ENCODE results near the gene LRRC46. TPM values are rescaled to one million over a fixed set of nuclear protein-coding genes. Genes with fewer than 3 reads are reported as not detected.

Gene LRRC46
- total and polyA plus RNA-seq, 2 experiments from 2014 or later = 1.9 TPM; not detected in 1

DNA sequence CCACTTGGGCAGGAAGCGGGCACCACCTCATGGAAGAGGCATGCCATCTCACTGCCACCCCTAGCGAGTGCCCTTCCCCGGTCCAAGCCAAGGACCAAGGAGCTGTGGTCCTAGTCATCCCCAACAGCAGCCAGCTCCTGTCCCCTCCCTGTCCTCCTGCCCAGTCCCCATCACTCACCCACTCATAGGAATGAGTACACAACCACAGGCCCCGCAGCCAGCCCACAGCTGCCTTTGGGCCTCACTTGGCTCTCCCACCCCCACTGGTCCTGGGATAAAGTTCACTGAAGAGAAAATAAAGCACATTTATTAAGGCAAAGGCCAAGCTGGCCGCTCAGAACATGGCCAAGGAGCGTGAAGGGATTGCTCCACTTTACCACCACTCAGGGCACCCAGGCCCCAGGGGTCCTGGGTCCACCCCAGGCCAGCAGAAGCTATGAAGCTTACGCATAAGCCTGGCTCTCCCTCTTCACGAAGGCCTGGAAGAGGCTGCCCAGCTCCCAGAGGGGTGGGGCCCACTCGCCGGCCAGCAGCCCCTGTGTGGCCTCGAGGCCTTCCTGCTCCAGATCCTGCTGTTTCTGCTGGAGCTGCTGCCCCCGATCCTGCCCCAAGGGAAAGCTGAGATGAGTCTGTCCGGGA, 6.0 kb downstream of the LRRC46 start:
- no peak overlapping the region for H3K27ac ChIP-seq
- no peaks in the 10 kb centered on the region for H3K27me3 ChIP-seq
- DNase-seq (ENCODE audit: low read depth in 1 of 2, low spot score in 1 of 2) = no peak
- TF ChIP-seq, protein P1, sequence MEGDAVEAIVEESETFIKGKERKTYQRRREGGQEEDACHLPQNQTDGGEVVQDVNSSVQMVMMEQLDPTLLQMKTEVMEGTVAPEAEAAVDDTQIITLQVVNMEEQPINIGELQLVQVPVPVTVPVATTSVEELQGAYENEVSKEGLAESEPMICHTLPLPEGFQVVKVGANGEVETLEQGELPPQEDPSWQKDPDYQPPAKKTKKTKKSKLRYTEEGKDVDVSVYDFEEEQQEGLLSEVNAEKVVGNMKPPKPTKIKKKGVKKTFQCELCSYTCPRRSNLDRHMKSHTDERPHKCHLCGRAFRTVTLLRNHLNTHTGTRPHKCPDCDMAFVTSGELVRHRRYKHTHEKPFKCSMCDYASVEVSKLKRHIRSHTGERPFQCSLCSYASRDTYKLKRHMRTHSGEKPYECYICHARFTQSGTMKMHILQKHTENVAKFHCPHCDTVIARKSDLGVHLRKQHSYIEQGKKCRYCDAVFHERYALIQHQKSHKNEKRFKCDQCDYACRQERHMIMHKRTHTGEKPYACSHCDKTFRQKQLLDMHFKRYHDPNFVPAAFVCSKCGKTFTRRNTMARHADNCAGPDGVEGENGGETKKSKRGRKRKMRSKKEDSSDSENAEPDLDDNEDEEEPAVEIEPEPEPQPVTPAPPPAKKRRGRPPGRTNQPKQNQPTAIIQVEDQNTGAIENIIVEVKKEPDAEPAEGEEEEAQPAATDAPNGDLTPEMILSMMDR (IDR thresholded peaks at IDR 0.05; ENCODE audit: low read depth, low read length) = no peak
- no peaks in the 10 kb centered on the region for H3K9me3 ChIP-seq (ENCODE audit: low read depth)
- no peak overlapping the region for H3K4me3 ChIP-seq
- peaks cover 3% of the 10 kb centered on the region for H3K36me3 ChIP-seq
- H3K4me1 ChIP-seq (ENCODE audit: low read depth) = peaks cover 8% of the 10 kb centered on the region

DNA sequence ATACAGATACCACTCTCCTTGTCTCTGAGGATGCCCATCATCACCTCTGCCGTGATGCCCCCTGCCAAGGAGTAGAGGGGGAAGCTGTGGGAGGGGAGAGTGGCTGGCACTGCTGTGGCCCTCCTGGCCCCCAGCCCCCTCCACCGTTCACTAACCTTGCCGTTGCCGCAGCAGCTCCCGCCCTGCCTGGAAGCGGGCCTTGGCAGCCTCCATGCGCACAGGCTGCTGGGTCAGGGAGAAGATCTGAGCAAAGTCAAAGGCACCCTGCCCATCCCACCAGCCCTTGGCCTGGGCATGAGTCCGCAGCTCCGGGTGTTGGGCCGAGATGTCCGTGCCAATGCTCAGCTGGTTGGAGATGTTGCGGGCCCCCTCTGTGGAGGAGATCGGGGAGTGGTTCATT, 7.2 kb downstream of the LRRC46 start:
- Histone ChIP-seq H3K27ac (no peak overlapping the region), H3K4me1 (ENCODE audit: low read depth) (peaks cover 12% of the 10 kb centered on the region), H3K27me3 (no peaks in the 10 kb centered on the region), H3K36me3 (peaks cover 3% of the 10 kb centered on the region), H3K9me3 (ENCODE audit: low read depth) (no peaks in the 10 kb centered on the region), H3K4me3 (no peak overlapping the region)
- DNase-seq (ENCODE audit: low read depth in 1 of 2, low spot score in 1 of 2) = no peak
- TF ChIP-seq, protein P1 (IDR thresholded peaks at IDR 0.05; ENCODE audit: low read depth, low read length) = no peak

DNA sequence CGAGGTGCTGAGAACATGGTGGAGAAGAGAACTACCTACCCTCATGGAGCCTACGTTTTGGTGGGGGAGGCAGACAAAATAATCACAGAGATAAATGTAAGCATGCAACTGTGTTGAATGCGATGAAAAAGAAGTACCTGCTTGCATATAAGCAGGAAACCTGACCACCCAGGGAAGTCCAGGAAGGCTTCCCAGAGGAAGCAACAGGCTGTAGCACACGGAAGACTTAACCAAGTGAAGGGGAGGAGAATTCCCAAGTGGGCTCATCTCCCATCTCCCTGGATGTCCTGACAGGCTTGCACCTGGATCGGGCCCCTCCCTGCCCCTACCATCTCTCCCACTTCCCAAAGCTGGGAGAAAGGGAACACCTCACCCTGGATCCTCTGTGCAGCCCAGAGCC, 7.6 kb downstream of the LRRC46 start:
- H3K4me1 ChIP-seq (ENCODE audit: low read depth) = peaks cover 13% of the 10 kb centered on the region
- H3K4me3 ChIP-seq = no peak overlapping the region
- peaks cover 3% of the 10 kb centered on the region for H3K36me3 ChIP-seq
- H3K9me3 ChIP-seq (ENCODE audit: low read depth) = no peaks in the 10 kb centered on the region
- no peak for DNase-seq (ENCODE audit: low read depth in 1 of 2, low spot score in 1 of 2)
- H3K27me3 ChIP-seq = no peaks in the 10 kb centered on the region
- TF ChIP-seq, protein P1 (IDR thresholded peaks at IDR 0.05; ENCODE audit: low read depth, low read length) = no peak
- no peak overlapping the region for H3K27ac ChIP-seq

DNA sequence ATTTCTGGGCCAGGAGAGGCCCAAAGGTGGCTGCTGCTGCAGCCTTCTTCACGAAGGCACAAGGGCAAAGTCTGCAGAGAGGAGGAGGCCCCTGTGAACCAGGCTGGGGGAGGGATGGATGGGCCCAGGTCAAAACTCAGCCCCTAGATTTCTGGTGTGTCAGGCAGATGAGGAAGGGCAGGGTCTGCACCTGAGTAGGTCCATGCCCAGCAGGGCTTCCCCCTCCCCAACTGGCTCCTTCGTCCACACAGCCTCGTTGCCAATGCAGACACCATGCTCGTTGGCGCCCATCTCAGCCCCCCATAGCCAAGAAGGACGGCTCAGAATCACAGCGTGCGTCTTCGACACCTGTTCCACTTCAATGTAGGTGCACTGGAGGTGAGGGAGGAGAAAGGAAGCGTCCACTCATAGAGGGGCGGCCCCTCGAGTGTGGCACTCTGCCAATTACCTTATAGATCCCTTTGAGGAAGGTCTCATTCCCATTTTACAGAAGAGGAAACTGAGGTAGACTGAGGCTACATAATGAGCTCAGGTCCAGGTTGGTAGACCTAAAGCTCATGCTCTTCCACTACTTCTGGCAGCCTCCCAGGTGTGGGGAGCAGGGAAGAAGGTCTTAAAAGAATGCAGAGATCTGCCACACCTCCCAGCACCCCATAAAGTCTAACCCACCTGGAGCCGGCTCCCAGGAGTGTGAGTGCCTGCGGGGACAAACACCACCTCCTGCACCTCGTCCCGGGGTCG, 8.7 kb downstream of the LRRC46 start:
- H3K36me3 ChIP-seq = peaks cover 3% of the 10 kb centered on the region
- no peak for DNase-seq (ENCODE audit: low read depth in 1 of 2, low spot score in 1 of 2)
- TF ChIP-seq, protein P1 (IDR thresholded peaks at IDR 0.05; ENCODE audit: low read depth, low read length) = no peak
- H3K4me1 ChIP-seq (ENCODE audit: low read depth) = peaks cover 23% of the 10 kb centered on the region
- H3K27me3 ChIP-seq = no peaks in the 10 kb centered on the region
- no peaks in the 10 kb centered on the region for H3K9me3 ChIP-seq (ENCODE audit: low read depth)
- peak overlapping the region; percentile 74 for H3K4me3 ChIP-seq
- peak overlapping the region; percentile 72 for H3K27ac ChIP-seq

DNA sequence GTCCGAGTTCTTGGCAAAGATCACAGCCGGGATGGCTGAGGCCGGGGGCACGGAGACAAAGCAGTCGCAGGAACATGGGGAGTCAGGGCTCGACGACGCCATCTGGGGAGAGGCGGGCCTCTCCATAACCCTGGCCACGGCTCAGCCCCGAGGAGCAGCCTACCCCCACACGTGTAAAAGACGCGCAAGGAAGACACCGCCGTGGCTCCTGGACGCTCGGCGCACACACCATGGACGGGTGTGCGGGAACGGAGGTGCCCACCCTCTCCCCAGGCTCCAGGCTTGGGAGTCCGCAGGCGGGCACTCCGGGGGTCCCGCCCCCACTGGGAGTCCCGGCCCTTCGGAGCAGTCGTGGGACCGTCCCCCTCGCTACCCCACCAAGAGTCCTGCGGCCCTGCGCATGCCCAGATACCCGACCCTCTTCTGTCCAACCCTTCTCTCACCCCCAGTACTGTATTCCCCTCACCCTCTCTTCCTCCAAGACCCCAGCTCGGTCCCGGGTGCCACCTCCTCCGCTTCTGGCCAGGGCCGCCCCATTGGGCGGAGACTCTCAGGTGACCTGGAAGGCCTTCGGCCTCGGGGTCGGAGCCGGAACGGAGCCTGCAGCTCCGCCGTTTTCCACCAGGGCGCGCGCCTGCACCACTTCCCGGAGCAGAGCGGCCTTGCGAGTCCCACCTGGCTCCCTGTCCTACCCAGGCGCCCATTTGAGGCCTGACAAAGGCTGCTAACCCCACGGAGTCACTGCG, 9.4 kb downstream of the LRRC46 start, which contains the start of gene SCRN2:
Gene SCRN2 (minus strand): TSS at position 532 of the 746 bp plus-strand sequence. CDS start 430 bp downstream, at position 102.
- Histone ChIP-seq H3K4me1 (ENCODE audit: low read depth) (peaks cover 30% of the 10 kb centered on the region), H3K4me3 (peak within 1 kb of the TSS; percentile 74), H3K9me3 (ENCODE audit: low read depth) (no peaks in the 10 kb centered on the region), H3K27ac (peak within 1 kb of the TSS; percentile 72), H3K27me3 (no peaks in the 10 kb centered on the region), H3K36me3 (peaks cover 3% of the 10 kb centered on the region)
- TF ChIP-seq, protein P1 (IDR thresholded peaks at IDR 0.05; ENCODE audit: low read depth, low read length) = peak; percentile 92
- DNase-seq (ENCODE audit: low read depth in 1 of 2, low spot score in 1 of 2) = peak; percentile 86 to 95
